OCI-LY1 (cell line): Measurements from ENCODE around the gene MMRN2.

Experiments used
- H2AFZ ChIP-seq: fragments of 200-600 bp; sonication (generic), shearing (Covaris generic); 2 replicates; pipeline ENCODE4 v1.6.0; 2014; ENCODE audit warnings: antibody characterized with exemption, mild to moderate bottlenecking, low read length
- H3F3A ChIP-seq: fragments of 200-600 bp; sonication (generic), shearing (Covaris generic); 2 replicates; pipeline ENCODE4 v1.6.0; 2014; ENCODE audit warnings: mild to moderate bottlenecking, antibody characterized with exemption, low read length, moderate library complexity; ENCODE audit not compliant: insufficient read depth
- H3K27ac ChIP-seq: fragments of 200-600 bp; sonication (generic); 2 replicates; pipeline ENCODE4 v1.5.1; 2014; ENCODE audit warnings: low read length, mixed run types, mild to moderate bottlenecking, low read depth; ENCODE audit not compliant: poor library complexity, severe bottlenecking
- H3K27me3 ChIP-seq: fragments of 200-600 bp; sonication (generic); 2 replicates; pipeline ENCODE4 v1.6.0; 2014; ENCODE audit warnings: antibody characterized with exemption, mild to moderate bottlenecking, low read length, moderate library complexity; ENCODE audit not compliant: insufficient read depth
- H3K36me3 ChIP-seq: fragments of 200-600 bp; sonication (generic); 2 replicates; pipeline ENCODE4 v1.6.1; 2014; ENCODE audit warnings: mild to moderate bottlenecking, antibody characterized with exemption, low read length, moderate library complexity, mixed read lengths; ENCODE audit not compliant: insufficient read depth
- H3K4me1 ChIP-seq: fragments of 200-600 bp; sonication (generic); 2 replicates; pipeline ENCODE4 v1.5.1; 2014; ENCODE audit warnings: mild to moderate bottlenecking, low read length, moderate library complexity; ENCODE audit not compliant: insufficient read depth, severe bottlenecking
- H3K4me2 ChIP-seq: fragments of 200-600 bp; sonication (generic), shearing (Covaris generic); 2 replicates; pipeline ENCODE4 v1.6.1; 2014; ENCODE audit warnings: low read length
- H3K4me3 ChIP-seq: fragments of 200-600 bp; sonication (generic); 2 replicates; pipeline ENCODE4 v1.5.1; 2014; ENCODE audit warnings: low read length, low read depth, mild to moderate bottlenecking, mixed read lengths; ENCODE audit not compliant: poor library complexity, severe bottlenecking
- H3K79me2 ChIP-seq: fragments of 200-600 bp; shearing (Covaris generic); 2 replicates; pipeline ENCODE4 v1.6.1; 2016; ENCODE audit warnings: mixed run types, low read length, mixed read lengths; ENCODE audit not compliant: insufficient read depth
- H3K9ac ChIP-seq: fragments of 200-600 bp; sonication (generic), shearing (Covaris generic); 2 replicates; pipeline ENCODE4 v1.6.1; 2014; ENCODE audit warnings: mild to moderate bottlenecking, low read length, mixed read lengths
- H3K9me2 ChIP-seq: fragments of 200-600 bp; sonication (generic), shearing (Covaris generic); 2 replicates; pipeline ENCODE4 v1.6.1; 2014; ENCODE audit warnings: low read depth, mild to moderate bottlenecking, low read length, mixed read lengths
- H3K9me3 ChIP-seq: fragments of 200-600 bp; shearing (Covaris generic); 2 replicates; pipeline ENCODE4 v1.6.1; 2014; ENCODE audit warnings: low read length, mixed read lengths
- H4K20me1 ChIP-seq: fragments of 200-600 bp; sonication (generic), shearing (Covaris generic); 2 replicates; pipeline ENCODE4 v1.6.0; 2016; ENCODE audit warnings: mild to moderate bottlenecking, low read length; ENCODE audit not compliant: insufficient read depth
- EZH2 ChIP-seq: fragments of 200-600 bp; sonication (generic), shearing (Covaris generic); IDR thresholded peaks from 2 replicates; pipeline ENCODE4 v1.8.0; 2017; ENCODE audit warnings: borderline replicate concordance, mixed run types, mild to moderate bottlenecking, antibody characterized with exemption, low read length, moderate library complexity, mixed read lengths
- TF ChIP-seq, protein P1 (sequence below): fragments of 200-600 bp; sonication (generic), shearing (Covaris generic); IDR thresholded peaks from 2 replicates; pipeline ENCODE4 v1.5.1; 2017; ENCODE audit warnings: mild to moderate bottlenecking, antibody characterized with exemption, low read length, moderate library complexity, mixed read lengths

The MMRN2 gene

GRCh38 chr10:86969421-86970041 lies 12.1 kb upstream of the MMRN2 start:
- TF ChIP-seq, protein P1, sequence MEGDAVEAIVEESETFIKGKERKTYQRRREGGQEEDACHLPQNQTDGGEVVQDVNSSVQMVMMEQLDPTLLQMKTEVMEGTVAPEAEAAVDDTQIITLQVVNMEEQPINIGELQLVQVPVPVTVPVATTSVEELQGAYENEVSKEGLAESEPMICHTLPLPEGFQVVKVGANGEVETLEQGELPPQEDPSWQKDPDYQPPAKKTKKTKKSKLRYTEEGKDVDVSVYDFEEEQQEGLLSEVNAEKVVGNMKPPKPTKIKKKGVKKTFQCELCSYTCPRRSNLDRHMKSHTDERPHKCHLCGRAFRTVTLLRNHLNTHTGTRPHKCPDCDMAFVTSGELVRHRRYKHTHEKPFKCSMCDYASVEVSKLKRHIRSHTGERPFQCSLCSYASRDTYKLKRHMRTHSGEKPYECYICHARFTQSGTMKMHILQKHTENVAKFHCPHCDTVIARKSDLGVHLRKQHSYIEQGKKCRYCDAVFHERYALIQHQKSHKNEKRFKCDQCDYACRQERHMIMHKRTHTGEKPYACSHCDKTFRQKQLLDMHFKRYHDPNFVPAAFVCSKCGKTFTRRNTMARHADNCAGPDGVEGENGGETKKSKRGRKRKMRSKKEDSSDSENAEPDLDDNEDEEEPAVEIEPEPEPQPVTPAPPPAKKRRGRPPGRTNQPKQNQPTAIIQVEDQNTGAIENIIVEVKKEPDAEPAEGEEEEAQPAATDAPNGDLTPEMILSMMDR, result no peak
- TF ChIP-seq EZH2, result no peak
- Histone ChIP-seq H3K9me3 (no peaks in the 10 kb centered on the region), H3K4me2 (no peak overlapping the region), H3K27ac (no peak overlapping the region), H3K4me1 (peaks cover 26% of the 10 kb centered on the region), H4K20me1 (no peaks in the 10 kb centered on the region), H3K9me2 (no peaks in the 10 kb centered on the region), H3K36me3 (no peaks in the 10 kb centered on the region), H3F3A (no peaks in the 10 kb centered on the region), H3K4me3 (peak overlapping the region; percentile 75), H3K27me3 (no peaks in the 10 kb centered on the region), H3K79me2 (no peaks in the 10 kb centered on the region), H3K9ac (no peak overlapping the region), H2AFZ (no peak overlapping the region)

- no peak for TF ChIP-seq EZH2
- TF ChIP-seq, protein P1, result no peak
- no peak overlapping the region for H2AFZ ChIP-seq
- H3F3A ChIP-seq, result no peaks in the 10 kb centered on the region
- no peak overlapping the region for H3K4me3 ChIP-seq
- H3K79me2 ChIP-seq, result no peaks in the 10 kb centered on the region
- no peak overlapping the region for H3K9ac ChIP-seq
- peaks cover 26% of the 10 kb centered on the region for H3K4me1 ChIP-seq
- no peak overlapping the region for H3K27ac ChIP-seq
- H3K4me2 ChIP-seq, result no peak overlapping the region
- no peaks in the 10 kb centered on the region for H4K20me1 ChIP-seq
- H3K36me3 ChIP-seq, result no peaks in the 10 kb centered on the region
- no peaks in the 10 kb centered on the region for H3K9me3 ChIP-seq
- no peaks in the 10 kb centered on the region for H3K27me3 ChIP-seq
- H3K9me2 ChIP-seq, result no peaks in the 10 kb centered on the region
Observed at GRCh38 chr10:86968994-86969355, 11.6 kb upstream of the MMRN2 start.

GRCh38 chr10:86968271-86968993 lies 11.0 kb upstream of the MMRN2 start, which contains the start of gene ADIRF:
ADIRF (plus strand) TSS chr10:86968482; CDS start chr10:86968545, 63 bp downstream.
- H3K79me2 ChIP-seq, result no peaks in the 10 kb centered on the region
- no peaks in the 10 kb centered on the region for H3K27me3 ChIP-seq
- no peak within 1 kb of the TSS for H3K4me2 ChIP-seq
- no peak for TF ChIP-seq EZH2
- TF ChIP-seq, protein P1, result no peak
- H3K9ac ChIP-seq, result no peak within 1 kb of the TSS
- H3K9me2 ChIP-seq, result no peaks in the 10 kb centered on the region
- no peaks in the 10 kb centered on the region for H3F3A ChIP-seq
- no peak within 1 kb of the TSS for H3K27ac ChIP-seq
- no peaks in the 10 kb centered on the region for H3K36me3 ChIP-seq
- no peaks in the 10 kb centered on the region for H3K9me3 ChIP-seq
- H3K4me3 ChIP-seq, result no peak within 1 kb of the TSS
- H3K4me1 ChIP-seq, result peaks cover 26% of the 10 kb centered on the region
- no peaks in the 10 kb centered on the region for H4K20me1 ChIP-seq
- no peak within 1 kb of the TSS for H2AFZ ChIP-seq
